ENCODE measurements around the gene VWA8. TPM values are rescaled to one million over a fixed set of nuclear protein-coding genes. Genes with fewer than 3 reads are reported as not detected.

Gene VWA8
- total and polyA plus RNA-seq, 2 experiments from 2014 or later: 6.3 to 24.6 TPM

DNA sequence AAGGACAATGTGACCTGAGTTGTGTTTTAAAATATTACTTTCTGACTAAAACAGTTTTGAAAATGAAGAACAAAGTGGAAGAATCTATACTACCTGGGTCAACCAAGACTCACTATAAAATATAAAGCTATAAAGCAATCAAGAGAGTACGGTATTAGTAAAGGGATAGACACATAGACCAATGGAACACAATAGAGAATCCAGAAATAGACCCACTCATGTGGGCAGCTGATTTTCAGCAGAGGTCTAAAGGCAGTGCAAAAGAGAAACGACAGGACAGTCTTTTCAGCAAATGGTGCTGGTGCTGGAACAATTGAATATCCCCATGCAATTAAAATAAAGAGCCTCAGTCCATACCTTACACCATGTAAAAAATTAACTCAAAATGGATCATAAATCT is 278.9 kb downstream of the VWA8 start (continued):
- TF ChIP-seq REST (IDR thresholded peaks at IDR 0.05; ENCODE audit: unreplicated experiment): no peak
- TF ChIP-seq STAT1 (IDR thresholded peaks at IDR 0.05; ENCODE audit: unreplicated experiment): no peak
- TF ChIP-seq ETS1 (IDR thresholded peaks at IDR 0.05): no peak
- no peak for TF ChIP-seq EZH2 (IDR thresholded peaks at IDR 0.05; ENCODE audit: low read depth, unreplicated experiment)
- TF ChIP-seq EZH2phosphoT487 (IDR thresholded peaks at IDR 0.05; ENCODE audit: unreplicated experiment): no peak
- no peak for TF ChIP-seq ZNF114 (CRISPR knock-in tag; IDR thresholded peaks at IDR 0.05)
- TF ChIP-seq, protein P1, sequence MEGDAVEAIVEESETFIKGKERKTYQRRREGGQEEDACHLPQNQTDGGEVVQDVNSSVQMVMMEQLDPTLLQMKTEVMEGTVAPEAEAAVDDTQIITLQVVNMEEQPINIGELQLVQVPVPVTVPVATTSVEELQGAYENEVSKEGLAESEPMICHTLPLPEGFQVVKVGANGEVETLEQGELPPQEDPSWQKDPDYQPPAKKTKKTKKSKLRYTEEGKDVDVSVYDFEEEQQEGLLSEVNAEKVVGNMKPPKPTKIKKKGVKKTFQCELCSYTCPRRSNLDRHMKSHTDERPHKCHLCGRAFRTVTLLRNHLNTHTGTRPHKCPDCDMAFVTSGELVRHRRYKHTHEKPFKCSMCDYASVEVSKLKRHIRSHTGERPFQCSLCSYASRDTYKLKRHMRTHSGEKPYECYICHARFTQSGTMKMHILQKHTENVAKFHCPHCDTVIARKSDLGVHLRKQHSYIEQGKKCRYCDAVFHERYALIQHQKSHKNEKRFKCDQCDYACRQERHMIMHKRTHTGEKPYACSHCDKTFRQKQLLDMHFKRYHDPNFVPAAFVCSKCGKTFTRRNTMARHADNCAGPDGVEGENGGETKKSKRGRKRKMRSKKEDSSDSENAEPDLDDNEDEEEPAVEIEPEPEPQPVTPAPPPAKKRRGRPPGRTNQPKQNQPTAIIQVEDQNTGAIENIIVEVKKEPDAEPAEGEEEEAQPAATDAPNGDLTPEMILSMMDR (conservative IDR thresholded peaks at IDR 0.05; ENCODE audit: low read depth in 2 of 2): no peak
- no peak for TF ChIP-seq CREB1 (CRISPR knock-in tag; IDR thresholded peaks at IDR 0.05; ENCODE audit: low read depth)

DNA sequence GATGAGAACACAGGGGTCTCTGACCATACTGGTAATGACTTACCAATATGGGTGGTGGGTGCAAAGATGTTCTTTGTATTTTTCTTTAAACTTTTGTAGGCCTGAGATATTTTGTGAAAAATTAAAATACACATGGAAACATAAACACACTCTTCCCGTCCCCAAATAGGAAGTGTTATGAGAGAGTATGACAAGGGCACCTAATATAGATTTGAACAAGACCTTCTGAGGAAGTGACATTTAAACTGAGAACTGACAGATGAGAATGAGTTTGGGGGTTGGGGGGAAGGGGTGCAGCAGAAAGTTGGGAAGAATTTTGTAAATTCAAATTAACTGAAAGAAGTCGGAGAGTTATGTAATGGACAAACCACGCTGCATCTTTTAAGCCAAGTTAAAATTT is 279.3 kb downstream of the VWA8 start:
- Mint-ChIP-seq H3K27me3 (ENCODE audit: insufficient read depth, low read depth, poor library complexity) (no peaks in the 10 kb centered on the region), H3K9me3 (no peaks in the 10 kb centered on the region), H3K36me3 (ENCODE audit: low read depth) (peaks cover 9% of the 10 kb centered on the region; the same call in 2 of the 3 replicates), H3K27ac (no peak overlapping the region), H3K4me3 (no peak overlapping the region), H3K4me1 (peaks cover 34% of the 10 kb centered on the region)
- TF ChIP-seq NANOG (IDR thresholded peaks at IDR 0.05; ENCODE audit: borderline replicate concordance): no peak
- no peak for TF ChIP-seq EZH2phosphoT487 (IDR thresholded peaks at IDR 0.05; ENCODE audit: unreplicated experiment)
- no peaks in the 10 kb centered on the region for H3K36me3 ChIP-seq (ENCODE audit: insufficient read depth)
- no peaks in the 10 kb centered on the region for H4K20me1 ChIP-seq (replicated peaks; ENCODE audit: insufficient read depth)
- H3K4me1 ChIP-seq (ENCODE audit: insufficient read depth): peaks cover 30% of the 10 kb centered on the region
- no peak overlapping the region for H3K27ac ChIP-seq (ENCODE audit: low read depth)
- H3F3A ChIP-seq (replicated peaks; ENCODE audit: low read depth): no peaks in the 10 kb centered on the region
- no peak overlapping the region; the same call in 1 of the 2 replicates for H3K4me2 ChIP-seq
- H3K27me3 ChIP-seq (ENCODE audit: insufficient read depth): no peaks in the 10 kb centered on the region
- no peak overlapping the region for H2AFZ ChIP-seq
- 0 out of 2 replicates have a peak, but pooled peaks cover 3% of the 10 kb centered on the region for H3K9me2 ChIP-seq (ENCODE audit: insufficient read depth)
- H3K79me2 ChIP-seq (replicated peaks; ENCODE audit: insufficient read depth): no peaks in the 10 kb centered on the region
- no peak overlapping the region for H3K4me3 ChIP-seq
- DNase-seq (ENCODE audit: low spot score) (no peak), ATAC-seq (no peak)

Measured in GM23338 (cell line).